GM21367 (cell line): Measurements from ENCODE around the gene KCNIP4.

Experiments
- ATAC-seq: cut with Tn5 transposase; IDR thresholded peaks from one replicate; pipeline ENCODE4 v1.9.1; 2021; ENCODE audit not compliant: unreplicated experiment

Gene KCNIP4

GRCh38 chr4:20997886-20998285 is 950.7 kb downstream of the KCNIP4 start:
- no peak for ATAC-seq

GRCh38 chr4:20995610-20996009 is 953.0 kb downstream of the KCNIP4 start:
- ATAC-seq: no peak

GRCh38 chr4:20995015-20995414 is 953.6 kb downstream of the KCNIP4 start:
- ATAC-seq: no peak

- no peak for ATAC-seq
These were observed 956.6 kb downstream of the KCNIP4 start for GRCh38 chr4:20992002-20992401.

- ATAC-seq: no peak
These were observed 961.4 kb downstream of the KCNIP4 start for GRCh38 chr4:20987191-20987590.

GRCh38 chr4:20984576-20984836 is 964.1 kb downstream of the KCNIP4 start:
- no peak for ATAC-seq

- ATAC-seq: no peak
These were observed 964.6 kb downstream of the KCNIP4 start for GRCh38 chr4:20983763-20984575.

- ATAC-seq: no peak
These were observed 966.0 kb downstream of the KCNIP4 start for GRCh38 chr4:20982544-20982943.

GRCh38 chr4:20960291-20960690 is 988.3 kb downstream of the KCNIP4 start:
- no peak for ATAC-seq

GRCh38 chr4:20954541-20954940 is 994.0 kb downstream of the KCNIP4 start:
- no peak for ATAC-seq

- ATAC-seq: no peak
These were observed 1003.6 kb downstream of the KCNIP4 start for GRCh38 chr4:20944961-20945360.

- ATAC-seq: no peak
These were observed 1004.1 kb downstream of the KCNIP4 start for GRCh38 chr4:20944451-20944850.

GRCh38 chr4:20938204-20938603 is 1010.4 kb downstream of the KCNIP4 start:
- ATAC-seq: no peak

- ATAC-seq: no peak
These were observed 1022.0 kb downstream of the KCNIP4 start for GRCh38 chr4:20926529-20926928.

- ATAC-seq: no peak
These were observed 1023.4 kb downstream of the KCNIP4 start for GRCh38 chr4:20925176-20925575.

- ATAC-seq: no peak
These were observed 1025.6 kb downstream of the KCNIP4 start for GRCh38 chr4:20922962-20923361.

- no peak for ATAC-seq
These were observed 1032.5 kb downstream of the KCNIP4 start for GRCh38 chr4:20916106-20916505.

GRCh38 chr4:20904966-20905365 is 1043.6 kb downstream of the KCNIP4 start:
- no peak for ATAC-seq

GRCh38 chr4:20901851-20902250 is 1046.7 kb downstream of the KCNIP4 start:
- ATAC-seq: no peak

GRCh38 chr4:20899591-20899990 is 1049.0 kb downstream of the KCNIP4 start:
- ATAC-seq: no peak

- no peak for ATAC-seq
These were observed 1052.6 kb downstream of the KCNIP4 start for GRCh38 chr4:20895988-20896387.

GRCh38 chr4:20895208-20895607 is 1053.4 kb downstream of the KCNIP4 start:
- no peak for ATAC-seq

GRCh38 chr4:20890761-20891160 is 1057.8 kb downstream of the KCNIP4 start:
- no peak for ATAC-seq
